ENCODE data around the gene CCDC6.
"Not testable (repeated sequence)": the region's sequence is repeated elsewhere in the genome, so short reads cannot be mapped to it uniquely, and the experiment has no call there.

Gene CCDC6

DNA sequence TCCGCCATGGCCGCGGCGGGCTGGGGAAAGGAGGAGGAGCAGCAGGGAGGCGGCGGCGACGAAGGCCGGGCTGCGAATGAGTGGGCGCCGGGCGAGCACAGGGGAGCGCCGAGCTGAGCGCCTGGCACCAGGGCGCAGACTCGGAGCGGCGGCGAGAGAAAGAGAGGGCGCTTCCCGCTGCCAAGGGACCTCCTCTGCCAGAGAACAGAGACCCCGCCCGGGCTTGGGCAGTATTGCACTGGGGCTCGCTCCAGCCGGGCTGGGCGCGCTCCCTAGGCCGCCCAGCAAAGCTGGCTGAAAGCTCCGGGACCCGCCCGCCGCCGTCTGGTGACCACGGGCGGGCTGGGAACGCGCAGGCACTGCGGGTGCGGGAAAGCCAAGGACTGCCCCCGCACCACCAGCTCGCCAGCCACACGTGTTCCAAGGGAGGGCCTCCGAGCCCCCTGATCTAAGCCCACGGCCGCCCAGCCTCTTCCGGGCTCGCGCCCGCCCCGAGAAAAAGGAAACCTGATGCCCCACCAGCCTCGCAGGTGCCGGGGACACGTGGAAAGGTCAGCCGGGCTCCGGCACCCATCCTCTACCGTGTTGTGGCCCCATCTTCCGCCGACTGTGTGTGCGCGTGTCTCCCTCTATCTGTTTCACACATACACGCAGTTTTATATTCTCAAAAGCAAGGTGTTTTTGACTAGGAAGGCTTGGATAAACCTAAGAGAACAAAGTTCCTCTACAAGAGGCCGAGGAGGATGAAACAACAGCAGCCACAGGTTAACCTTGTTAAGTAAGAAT lies at the start of gene CCDC6:
Gene CCDC6, minus strand, starts transcription at position 140 of the 786 bp plus-strand sequence. Its CDS starts 132 bp downstream, at position 8.
- DNase-seq, result peak; percentile 89

DNA sequence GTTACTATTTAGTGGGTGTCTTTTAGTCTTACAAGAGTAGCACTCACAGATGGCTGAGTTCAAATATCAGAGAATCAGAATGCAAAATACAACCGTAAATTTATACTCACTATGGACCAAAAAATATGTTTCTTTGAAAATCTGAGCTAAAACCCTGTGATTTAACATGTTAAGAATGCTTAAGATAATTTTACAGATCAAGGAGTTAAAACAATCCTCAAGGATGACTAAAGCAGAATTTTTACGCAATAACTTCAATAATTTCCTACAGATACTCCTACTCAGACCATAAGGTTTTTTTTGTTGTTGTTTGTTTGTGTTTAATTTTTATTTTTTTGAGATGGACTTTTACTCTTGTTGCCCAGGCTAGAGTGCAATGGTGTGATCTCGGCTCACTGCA lies 47.9 kb upstream of the CCDC6 start:
- DNase-seq, result peak; percentile 38

DNA sequence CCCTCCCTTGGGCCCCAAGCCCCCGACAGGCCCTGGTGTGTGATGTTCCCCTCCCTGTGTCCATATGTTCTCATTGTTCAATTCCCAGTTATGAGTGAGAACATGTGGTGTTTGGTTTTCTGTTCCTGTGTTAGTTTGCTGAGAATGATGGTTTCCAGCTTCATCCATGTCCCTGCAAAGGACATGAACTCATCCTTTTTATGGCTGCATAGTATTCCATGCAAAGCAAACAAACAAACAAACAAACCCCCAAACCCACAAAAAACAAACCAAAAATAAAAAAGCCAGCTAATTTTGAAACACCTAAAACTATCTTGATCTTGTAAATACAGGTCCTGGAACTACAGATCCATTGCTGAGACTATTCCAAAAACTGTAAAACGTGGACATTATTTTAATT lies 47.4 kb upstream of the CCDC6 start:
- not testable (repeated sequence) for DNase-seq

DNA sequence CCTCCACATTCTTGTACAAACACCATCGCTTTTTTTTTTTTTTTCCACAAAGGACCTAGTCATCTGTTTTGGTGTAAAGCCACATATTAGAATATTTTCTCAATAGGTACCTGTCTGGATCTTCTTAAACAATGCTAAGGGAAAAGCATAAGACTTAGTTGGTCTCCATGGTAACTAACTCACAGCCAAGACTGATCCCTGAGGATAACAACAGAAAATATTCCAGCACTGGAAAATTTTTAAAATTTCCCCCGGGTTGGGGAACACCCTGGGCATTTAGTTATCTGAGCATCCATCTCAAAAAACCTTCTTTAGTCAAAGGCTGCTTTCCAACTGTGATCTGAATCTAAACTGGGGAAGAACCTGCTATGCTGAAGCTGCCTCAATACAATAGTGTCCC lies 43.7 kb upstream of the CCDC6 start:
- no peak for DNase-seq

DNA sequence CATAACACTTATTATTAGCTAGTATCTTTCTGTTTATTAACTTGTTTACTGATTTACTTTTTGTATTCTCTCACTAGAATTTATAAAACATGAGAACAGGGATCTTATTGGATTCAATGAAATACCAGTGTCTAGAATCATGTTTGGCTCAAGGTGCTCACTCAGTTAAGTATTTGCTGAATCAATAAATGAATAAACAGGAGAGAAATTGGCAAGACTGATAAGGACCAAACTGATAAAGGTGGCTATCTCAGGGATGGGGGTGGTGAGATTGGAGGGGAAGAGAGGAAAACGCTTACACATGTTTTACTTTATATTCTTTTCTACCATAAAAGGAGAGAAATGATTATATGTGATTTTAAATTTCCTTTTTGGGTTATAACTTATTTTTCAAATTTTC lies 43.3 kb upstream of the CCDC6 start:
- DNase-seq, result no peak

DNA sequence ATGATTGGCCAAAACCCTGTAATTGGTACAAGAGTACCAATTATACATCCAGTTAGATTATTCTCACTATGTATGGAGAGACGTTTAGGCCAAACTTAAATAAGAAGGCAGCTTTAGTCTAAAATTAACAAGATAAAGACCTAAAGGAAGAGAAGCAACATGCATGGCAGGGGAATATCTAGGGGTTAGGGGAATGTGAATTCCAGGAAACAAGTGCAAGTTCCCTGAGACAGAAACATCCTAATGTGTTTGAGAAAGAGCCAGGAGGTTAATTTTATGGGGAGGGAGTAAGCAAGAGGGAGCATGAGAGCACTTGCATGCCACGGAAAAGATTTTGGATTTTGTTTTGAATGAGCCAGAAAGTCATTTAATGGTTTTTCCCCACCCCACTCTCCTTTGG lies 39.6 kb upstream of the CCDC6 start:
- DNase-seq, result no peak

DNA sequence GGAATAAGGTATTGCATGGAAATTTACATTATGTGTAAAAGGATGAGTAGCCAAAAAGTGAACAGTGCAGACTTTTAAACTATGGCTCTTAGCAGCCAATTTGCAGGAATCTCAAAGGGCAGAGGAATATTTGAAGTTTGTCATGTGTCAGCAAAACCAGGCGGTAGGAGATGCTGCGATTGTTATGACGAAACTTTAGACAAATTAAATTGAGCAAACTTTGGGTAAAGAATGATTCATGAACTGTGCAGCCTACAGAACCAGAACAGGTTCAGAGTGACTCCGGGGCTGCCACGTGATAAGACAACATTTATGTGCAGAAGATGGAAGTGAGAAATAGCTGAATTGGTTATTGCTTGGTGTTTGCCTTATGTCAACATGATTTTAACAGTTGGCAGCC lies 39.2 kb upstream of the CCDC6 start:
- no peak for DNase-seq

DNA sequence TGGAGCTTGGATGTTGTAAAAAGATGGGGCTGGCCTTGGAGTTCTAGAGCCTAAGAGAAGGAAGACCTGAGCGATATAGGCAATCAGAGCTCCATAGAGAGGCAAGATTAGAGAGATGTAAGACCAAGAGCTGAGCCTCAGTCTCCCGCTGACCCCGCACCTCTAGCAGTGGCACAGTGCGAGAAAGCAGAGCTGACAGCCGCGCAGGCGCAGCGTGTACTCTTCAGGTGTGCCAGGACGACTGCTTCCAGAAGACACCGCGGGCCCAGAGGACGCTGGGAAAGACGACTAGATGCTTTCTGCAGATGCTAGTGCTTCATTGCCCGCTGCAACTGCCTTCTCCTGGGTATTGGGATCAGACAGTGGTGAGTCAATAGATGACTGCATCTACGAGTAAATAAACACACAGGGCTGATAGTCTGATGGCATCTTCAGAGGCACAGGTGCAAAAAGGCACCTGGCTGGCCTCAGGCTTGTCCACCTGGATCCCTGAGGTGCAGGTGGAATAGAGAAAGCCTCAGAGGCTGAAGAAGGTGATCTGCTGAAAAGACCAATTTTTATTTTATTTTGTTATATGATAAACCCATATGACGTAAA lies 38.1 kb upstream of the CCDC6 start:
- DNase-seq, result no peak

DNA sequence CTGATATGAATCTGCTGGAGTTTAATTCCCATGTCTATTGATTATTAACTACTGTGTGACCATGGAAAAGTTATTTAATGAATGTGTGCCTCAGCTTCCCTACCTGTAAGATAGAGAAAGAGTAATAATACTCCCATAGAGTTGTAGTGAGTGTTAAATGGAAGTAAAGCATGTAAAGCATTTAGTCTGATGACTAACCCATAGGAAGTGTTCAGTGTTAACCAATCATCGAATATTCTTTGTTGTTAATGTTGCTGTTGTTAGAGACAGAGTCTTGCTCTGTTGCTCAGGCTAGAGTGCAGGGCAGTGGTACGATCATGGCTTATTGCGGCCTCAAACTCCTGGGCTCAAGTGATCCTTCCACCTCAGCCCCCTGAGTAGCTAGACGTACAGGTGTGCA lies 36.2 kb upstream of the CCDC6 start:
- DNase-seq, result no peak

DNA sequence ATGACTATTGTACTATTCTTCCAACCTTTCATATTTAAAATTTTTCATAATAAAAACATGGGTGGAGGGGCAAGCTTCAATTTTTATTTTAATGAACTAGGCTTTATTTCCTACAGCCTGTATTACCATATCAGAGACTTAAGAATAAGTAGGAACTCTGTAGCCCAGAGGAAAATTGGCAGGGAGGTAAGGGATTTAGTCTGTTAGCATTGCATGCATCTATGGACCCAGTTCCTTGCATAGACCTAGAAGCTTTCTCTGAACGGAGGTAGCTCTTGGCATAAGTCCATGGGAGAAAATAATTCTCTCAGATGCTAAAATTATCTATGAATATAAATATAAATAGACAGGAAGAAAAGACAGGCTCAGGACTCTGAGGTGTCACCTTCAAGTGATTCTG lies 31.4 kb upstream of the CCDC6 start:
- no peak for DNase-seq

DNA sequence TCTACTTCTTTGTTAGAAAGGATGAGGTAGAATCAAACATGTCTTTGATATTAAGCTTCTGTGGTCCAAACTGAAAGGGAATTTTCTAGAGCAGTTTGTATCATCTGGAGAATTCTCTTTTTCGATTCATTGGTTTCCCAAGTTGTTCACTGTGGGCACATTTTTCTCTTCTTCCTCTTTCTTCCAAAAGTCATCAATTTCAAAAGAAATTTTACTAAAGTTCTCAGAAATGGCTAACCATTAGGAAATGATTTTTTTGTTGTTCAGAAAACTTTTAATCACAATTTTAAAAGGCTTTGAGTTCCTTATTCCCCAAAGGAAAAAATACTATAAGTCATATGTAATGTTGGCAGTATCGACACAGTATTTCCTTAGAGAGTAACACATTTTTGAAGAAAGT lies 28.3 kb upstream of the CCDC6 start:
- DNase-seq, result no peak

DNA sequence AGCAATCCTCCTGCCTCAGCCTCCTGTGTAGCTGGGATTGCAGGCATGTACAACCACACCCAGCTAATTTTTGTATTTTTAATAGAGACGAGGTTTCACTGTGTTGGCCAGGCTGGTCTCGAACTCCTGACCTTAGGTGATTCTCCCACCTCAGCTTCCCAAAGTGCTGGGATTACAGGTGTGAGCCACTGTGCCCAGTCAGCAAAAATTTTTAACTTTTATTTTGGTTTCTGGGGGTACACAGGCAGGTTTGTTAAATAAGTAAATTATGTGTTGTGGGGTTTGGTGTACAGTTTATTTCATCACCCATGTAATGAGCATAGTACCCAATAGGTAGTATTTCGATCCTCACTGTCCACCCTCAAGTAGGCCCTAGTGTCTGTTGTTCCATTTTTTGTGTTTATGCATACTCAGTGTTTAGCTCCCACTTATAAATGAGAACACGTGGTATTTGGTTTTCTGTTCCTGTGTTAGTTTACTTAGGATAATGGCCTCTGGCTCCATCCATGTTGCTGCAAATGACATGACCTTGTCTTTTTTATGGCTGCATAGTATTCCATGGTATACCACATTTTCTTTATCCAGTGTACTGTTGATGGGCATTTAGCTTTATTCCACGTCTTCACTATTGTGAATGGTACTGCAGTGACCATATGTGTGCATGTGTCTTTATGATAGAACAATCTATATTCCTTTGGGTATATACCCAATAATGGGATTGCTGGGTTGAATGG lies 24.6 kb upstream of the CCDC6 start:
- DNase-seq, result not testable (repeated sequence)

DNA sequence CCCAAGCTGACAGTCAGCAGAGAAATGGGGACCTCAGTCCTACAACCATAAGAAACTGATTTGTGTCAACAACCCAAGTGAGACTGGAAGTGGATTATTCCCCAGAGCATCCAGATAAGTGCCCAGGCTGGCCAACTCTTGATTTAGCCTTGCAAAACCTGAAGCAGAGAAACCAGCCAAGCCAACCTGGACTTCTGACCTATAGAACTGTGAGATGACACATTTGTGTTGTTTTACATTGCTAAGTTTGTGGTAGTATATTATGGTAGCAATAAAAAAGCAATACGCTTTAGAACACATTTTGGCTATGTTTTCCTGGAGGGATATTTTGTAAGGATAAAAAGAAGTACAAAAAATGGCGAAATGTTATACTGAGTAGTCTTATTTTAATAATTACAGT lies 19.7 kb upstream of the CCDC6 start:
- no peak for DNase-seq

DNA sequence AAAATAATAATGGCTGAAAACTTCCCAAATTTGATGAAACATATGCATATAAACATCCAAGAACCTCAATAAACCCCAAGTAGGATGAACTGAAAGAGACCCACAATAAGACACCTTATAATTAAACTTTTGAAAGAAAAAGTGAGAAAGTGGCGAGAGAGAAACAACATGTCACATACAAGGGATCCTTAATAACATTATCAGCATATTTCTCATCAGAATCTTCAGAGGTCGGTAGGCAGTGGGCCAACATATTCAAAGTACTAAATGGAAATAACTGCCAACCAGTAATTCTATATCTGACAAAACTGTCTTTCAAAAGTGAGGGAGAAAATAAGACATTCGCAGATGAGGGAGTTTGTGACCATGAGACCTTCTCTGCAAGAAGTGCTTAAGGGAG lies 16.6 kb upstream of the CCDC6 start:
- DNase-seq, result no peak

DNA sequence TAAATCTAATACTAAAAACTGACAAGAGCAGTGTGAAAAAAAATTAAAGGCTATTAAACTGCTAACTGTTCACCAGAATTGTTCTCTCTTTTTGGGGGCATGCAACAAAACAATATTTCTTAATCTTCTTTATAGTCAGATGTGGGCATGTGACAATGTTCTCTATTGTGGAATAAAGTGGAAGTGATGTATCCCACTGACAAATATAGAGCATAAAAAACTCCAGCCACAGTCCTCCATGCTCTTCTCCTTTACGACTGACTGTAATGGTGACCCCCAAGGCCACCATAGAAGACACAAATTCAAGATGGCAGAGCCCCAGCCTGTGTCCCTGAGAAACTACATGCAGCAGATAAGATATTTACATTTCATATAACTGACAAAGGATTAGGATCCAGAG lies 11.6 kb upstream of the CCDC6 start:
- no peak for DNase-seq

DNA sequence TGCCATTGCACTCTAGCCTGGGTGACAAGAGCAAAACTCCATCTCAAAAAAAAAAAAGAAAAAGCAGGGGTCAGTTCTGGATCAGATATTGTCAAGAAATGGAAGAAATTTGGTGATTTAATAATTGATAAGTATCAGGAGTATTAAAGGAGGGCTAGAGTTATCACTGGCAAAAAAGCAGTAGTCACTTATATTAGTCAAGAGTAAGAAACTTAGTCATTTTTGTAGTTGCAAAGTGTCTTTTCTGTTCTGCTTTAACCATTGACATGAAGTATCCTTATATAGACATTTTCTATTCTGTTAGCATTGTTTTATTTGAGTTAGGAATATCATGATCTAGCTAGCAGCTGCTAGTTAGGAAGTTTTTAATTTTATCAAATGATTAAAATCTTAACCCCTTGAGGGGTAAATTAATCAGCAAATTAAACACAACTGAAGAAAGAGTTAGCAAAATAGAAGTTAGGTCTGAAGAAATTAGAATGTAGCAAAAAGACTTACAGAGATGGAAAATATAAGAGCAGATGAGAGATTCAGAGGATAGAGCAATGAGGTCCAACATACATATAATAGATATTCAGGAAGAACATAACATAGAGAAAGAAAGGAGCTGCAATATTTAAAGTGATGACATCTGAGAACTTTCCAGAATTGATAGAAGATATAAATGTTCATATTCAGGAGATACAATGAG lies 7.3 kb upstream of the CCDC6 start:
- no peak for DNase-seq

DNA sequence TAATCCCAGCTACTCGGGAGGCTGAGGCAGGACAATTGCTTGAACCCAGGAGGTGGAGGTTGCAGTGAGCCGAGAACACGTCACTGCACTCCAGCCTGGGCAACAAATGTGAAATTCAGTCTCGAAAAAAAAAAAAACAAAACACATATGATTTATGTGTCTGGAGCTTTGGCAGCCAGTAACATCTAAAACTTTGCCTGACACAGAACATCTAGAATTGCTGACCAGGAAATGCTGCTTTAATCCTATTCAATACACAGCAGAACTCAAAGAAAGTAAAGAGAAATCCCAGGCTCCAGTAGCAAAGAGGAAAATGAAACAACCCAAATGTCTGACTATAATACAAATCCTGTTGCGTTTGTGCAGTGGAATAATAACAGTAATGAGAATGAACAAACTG lies 4.5 kb upstream of the CCDC6 start:
- no peak for DNase-seq

DNA sequence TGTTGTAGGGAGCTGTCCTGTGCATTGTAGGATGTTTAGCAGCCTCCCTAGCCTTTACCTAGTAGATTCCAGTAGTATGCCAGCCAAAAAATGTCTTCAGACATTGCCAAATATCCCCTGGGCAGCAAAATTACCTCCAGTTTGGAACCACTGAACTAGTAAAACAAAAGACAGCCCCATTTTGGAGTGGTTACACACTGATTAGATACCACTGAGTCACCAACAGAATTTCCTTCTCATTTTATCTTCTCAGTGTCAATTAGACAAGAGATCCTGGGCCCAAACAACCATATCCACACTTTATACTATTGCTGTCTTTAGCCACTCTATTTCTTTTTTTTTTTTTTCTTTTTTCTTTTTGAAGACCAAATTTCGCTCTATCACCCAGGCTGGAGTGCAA lies 3.5 kb upstream of the CCDC6 start:
- peak; percentile 36 for DNase-seq

DNA sequence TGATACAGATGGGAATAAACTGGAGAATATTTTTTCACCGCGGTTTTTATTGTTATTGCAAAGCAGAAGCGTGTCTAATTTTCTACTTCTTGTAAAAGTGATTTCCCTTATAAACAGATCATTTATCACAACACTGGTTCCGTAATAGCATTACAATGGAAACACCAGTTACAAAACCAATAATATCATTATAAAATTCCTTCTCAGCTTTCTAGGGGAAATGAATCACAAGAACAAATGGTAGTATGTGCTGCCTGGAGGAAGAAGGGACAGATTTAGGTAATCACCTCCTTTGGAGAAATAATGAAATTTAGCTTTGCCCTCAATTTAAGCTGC lies 2.4 kb upstream of the CCDC6 start:
- DNase-seq, result no peak

DNA sequence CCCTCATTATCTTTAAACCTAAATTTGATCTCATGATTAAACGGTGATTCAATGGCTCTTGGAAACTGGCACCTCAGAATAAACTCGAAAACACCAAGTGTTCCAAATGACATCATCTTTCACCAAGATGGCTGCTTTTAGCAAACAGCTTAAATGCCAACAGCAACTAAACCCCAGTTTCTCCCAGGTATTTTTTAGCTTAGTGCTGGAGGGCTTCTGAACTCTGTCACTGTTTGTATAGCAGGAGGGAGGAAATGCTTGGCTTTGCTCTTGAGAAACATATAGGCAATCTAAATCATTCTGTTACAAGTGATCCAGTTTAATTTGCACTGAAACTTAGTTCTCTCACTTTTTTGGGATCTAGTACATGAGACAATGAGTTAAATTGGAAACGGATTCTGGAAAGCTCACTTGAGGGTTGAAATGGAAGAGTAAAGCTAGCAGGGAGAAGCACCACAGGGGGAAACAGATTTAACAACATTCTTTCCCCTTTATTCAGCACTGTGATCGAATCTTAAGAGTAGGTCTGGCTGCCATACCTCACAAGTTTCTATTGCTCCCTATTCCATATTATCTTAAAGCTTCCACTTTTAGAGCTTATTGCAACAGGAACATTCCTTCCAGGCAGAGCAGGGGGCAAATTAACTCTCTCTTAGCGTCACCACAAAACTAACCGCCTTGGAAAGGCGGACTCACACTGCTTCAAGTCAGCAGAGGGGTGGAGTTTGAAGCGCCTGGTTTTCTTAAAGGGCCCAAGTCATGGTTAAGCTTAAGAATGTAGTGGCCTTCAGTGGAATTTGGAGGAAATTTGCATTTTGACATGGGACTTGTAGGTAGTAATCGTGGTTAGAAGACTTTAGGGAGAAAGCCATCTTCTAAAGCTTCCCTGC lies 1.8 kb upstream of the CCDC6 start:
- DNase-seq, result peak; percentile 64

DNA sequence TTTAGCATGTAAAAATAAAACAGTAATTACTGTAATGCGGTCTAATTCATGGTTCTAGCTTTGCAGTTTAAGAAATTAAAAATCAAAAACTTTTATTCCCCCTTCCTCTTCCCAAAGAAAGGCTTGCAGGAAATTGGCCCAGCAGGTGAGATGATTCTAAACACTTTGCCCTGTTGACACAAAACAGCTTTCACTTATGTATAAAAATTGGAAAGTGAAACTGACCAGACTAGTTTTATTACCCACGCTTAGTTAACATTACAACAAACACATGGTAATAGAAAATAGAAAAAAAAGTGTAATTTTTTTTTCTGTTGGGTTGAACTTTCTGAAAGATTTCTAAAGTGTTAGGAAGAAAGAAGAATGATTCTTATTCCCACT lies 1.2 kb upstream of the CCDC6 start:
- no peak for DNase-seq

DNA sequence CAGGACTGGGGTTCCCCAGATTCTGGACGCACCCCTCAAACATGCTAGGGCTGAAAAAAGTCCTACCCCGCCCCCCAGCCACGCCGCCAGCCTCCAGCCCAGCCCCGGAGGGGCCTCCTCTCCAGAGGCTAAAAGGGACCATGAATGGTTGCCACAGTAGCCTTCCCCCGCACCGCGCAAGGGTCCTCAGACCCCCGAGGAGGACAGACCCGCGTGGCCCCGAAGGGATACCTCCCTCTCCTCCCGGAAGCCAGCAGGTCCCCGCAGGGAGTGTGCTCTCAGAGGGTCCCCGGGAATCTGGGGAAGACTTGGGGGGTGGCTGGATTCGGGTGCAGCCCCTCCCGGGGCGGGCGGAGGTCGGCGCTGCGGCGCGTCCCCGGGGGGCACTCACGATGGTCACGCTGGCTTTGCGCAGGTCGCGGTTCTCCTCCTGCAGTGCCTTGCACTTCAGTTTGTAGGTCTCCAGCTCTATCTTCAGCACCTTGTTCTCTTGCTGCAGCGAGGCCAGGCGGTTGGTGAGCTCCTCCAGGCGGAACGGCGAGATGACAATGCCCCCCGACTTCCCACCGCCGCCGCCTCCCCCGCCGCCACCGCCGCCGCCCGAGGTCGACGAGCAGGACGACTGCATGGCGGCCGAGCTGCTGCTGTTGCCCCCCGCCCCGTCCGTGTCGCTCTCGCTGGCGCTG lies 482 bp downstream of the CCDC6 start:
- DNase-seq, result no peak
